A673 (cell line): ENCODE measurements around the gene NQO1. TPM values are rescaled to one million over a fixed set of nuclear protein-coding genes. Genes with fewer than 3 reads are reported as not detected.

ENCODE experiments used
- BruUV-seq: library from RNA; stranded (reverse); fragments of 400-500 nt; replicated peaks from 2 replicates; lab custom pipeline; 2021; lab: Mats Ljungman, UMichigan
- CTCF ChIA-PET: fragments of 300-600 bp; sonication (Branson Sonifier 250); formaldehyde crosslinking; loops from one replicate; lab custom pipeline; 2022; ENCODE audit warnings: antibody characterized with exemption; lab: Charles Lee
- POLR2A ChIA-PET: fragments of 300-600 bp; sonication (Branson Sonifier 250); formaldehyde crosslinking; loops from one replicate; lab custom pipeline; 2022; ENCODE audit warnings: antibody characterized with exemption; ENCODE audit not compliant: low non-redundant PET; lab: Charles Lee
- DNase-seq: peaks from one replicate; pipeline ENCODE4 v3.0.0-alpha.2; 2015; ENCODE audit warnings: low spot score
- H3K27ac ChIP-seq: fragments of 200-600 bp; sonication (generic); 2 replicates; pipeline ENCODE4 v1.5.1; 2016; ENCODE audit warnings: mixed run types, low read depth, mild to moderate bottlenecking, mixed read lengths, antibody characterized with exemption, low read length; ENCODE audit not compliant: poor library complexity, severe bottlenecking
- H3K27me3 ChIP-seq: fragments of 200-600 bp; sonication (generic); replicated peaks from 2 replicates; pipeline ENCODE4 v1.6.1; 2017; ENCODE audit warnings: mixed run types, low read depth, mild to moderate bottlenecking, mixed read lengths, antibody characterized with exemption, low read length; ENCODE audit not compliant: insufficient read depth, poor library complexity
- H3K36me3 ChIP-seq: fragments of 200-600 bp; sonication (generic); 2 replicates; pipeline ENCODE4 v1.6.1; 2016; ENCODE audit warnings: mixed run types, mild to moderate bottlenecking, mixed read lengths, antibody characterized with exemption, low read length; ENCODE audit not compliant: insufficient read depth, poor library complexity, severe bottlenecking
- H3K4me1 ChIP-seq: fragments of 200-600 bp; sonication (generic); 2 replicates; pipeline ENCODE4 v1.6.1; 2017; ENCODE audit warnings: mixed run types, mild to moderate bottlenecking, mixed read lengths, antibody characterized with exemption, low read length; ENCODE audit not compliant: insufficient read depth, poor library complexity, severe bottlenecking
- H3K4me3 ChIP-seq: fragments of 200-600 bp; sonication (generic); 2 replicates; pipeline ENCODE4 v1.5.1; 2016; ENCODE audit warnings: low read depth, mixed run types, mild to moderate bottlenecking, mixed read lengths, low read length; ENCODE audit not compliant: poor library complexity, severe bottlenecking
- H3K9me3 ChIP-seq: fragments of 200-600 bp; sonication (generic); 2 replicates; pipeline ENCODE4 v1.6.1; 2016; ENCODE audit warnings: mixed run types, low read depth, mild to moderate bottlenecking, mixed read lengths, antibody characterized with exemption, low read length; ENCODE audit not compliant: poor library complexity, severe bottlenecking
- EZH2 ChIP-seq: fragments of 200-600 bp; sonication (generic); IDR thresholded peaks from 2 replicates; pipeline ENCODE4 v1.6.1; 2017; ENCODE audit warnings: borderline replicate concordance, low read depth, mild to moderate bottlenecking, mixed read lengths, antibody characterized with exemption, low read length; ENCODE audit not compliant: poor library complexity, severe bottlenecking
- intact Hi-C: fragments of 100-400 bp; cut with micrococcal nuclease; formaldehyde crosslinking; loops from one replicate; pipeline ENCODE4 v1.10.0; 2022; ENCODE audit not compliant: unreplicated experiment
- total RNA-seq: library from RNA; stranded (reverse); gene quantifications from 2 replicates; pipeline ENCODE4 v1.2.3, GENCODE V29; 2021
- TF ChIP-seq, protein P1 (sequence below): fragments of 300-800, 200-600 bp; sonication (generic); conservative IDR thresholded peaks from 2 replicates; pipeline ENCODE4 v1.5.1; 2017; ENCODE audit warnings: low read depth, mild to moderate bottlenecking, antibody characterized with exemption, low read length, moderate library complexity, mixed read lengths

Gene NQO1
- total RNA-seq, 1 experiment from 2014 or later: 61.7 TPM

- Histone ChIP-seq H3K36me3 (no peaks in the 10 kb centered on the region), H3K27ac (no peak overlapping the region), H3K4me1 (no peaks in the 10 kb centered on the region), H3K27me3 (no peaks in the 10 kb centered on the region), H3K9me3 (no peaks in the 10 kb centered on the region), H3K4me3 (no peak overlapping the region)
- no peak for TF ChIP-seq EZH2
- TF ChIP-seq, protein P1, sequence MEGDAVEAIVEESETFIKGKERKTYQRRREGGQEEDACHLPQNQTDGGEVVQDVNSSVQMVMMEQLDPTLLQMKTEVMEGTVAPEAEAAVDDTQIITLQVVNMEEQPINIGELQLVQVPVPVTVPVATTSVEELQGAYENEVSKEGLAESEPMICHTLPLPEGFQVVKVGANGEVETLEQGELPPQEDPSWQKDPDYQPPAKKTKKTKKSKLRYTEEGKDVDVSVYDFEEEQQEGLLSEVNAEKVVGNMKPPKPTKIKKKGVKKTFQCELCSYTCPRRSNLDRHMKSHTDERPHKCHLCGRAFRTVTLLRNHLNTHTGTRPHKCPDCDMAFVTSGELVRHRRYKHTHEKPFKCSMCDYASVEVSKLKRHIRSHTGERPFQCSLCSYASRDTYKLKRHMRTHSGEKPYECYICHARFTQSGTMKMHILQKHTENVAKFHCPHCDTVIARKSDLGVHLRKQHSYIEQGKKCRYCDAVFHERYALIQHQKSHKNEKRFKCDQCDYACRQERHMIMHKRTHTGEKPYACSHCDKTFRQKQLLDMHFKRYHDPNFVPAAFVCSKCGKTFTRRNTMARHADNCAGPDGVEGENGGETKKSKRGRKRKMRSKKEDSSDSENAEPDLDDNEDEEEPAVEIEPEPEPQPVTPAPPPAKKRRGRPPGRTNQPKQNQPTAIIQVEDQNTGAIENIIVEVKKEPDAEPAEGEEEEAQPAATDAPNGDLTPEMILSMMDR: no peak
- ChIA-PET POLR2A (no interaction called here), CTCF (no interaction called here)
- no peak for DNase-seq
- intact Hi-C loops: no loop called here
- no TSS peak for BruUV-seq
Measured at GRCh38 chr16:69771651-69771967, 45.2 kb upstream of the NQO1 start.

- ChIA-PET POLR2A (no interaction called here), CTCF (no interaction called here)
- no peaks in the 10 kb centered on the region for H3K27me3 ChIP-seq
- BruUV-seq: no TSS peak
- TF ChIP-seq, protein P1: no peak
- TF ChIP-seq EZH2: no peak
- H3K27ac ChIP-seq: no peak overlapping the region
- H3K36me3 ChIP-seq: no peaks in the 10 kb centered on the region
- no peak for DNase-seq
- no peak overlapping the region for H3K4me3 ChIP-seq
- intact Hi-C loops: no loop called here
- no peaks in the 10 kb centered on the region for H3K4me1 ChIP-seq
- H3K9me3 ChIP-seq: no peaks in the 10 kb centered on the region
Measured at GRCh38 chr16:69769404-69769803, 43.0 kb upstream of the NQO1 start.

GRCh38 chr16:69768666-69769065 lies 42.3 kb upstream of the NQO1 start:
- no peak for DNase-seq
- TF ChIP-seq EZH2: no peak
- Histone ChIP-seq H3K4me1 (no peaks in the 10 kb centered on the region), H3K9me3 (no peaks in the 10 kb centered on the region), H3K27me3 (no peaks in the 10 kb centered on the region), H3K27ac (no peak overlapping the region), H3K36me3 (no peaks in the 10 kb centered on the region), H3K4me3 (no peak overlapping the region)
- intact Hi-C loops: no loop called here
- CTCF ChIA-PET: no interaction called here
- POLR2A ChIA-PET: interaction anchor here (0.7 kb wide), 1 partner anchor 144 kb away, joined by 4 read pairs; no protein-coding TSS in a partner anchor
- no TSS peak for BruUV-seq
